Colonic mucosa (tissue), 4 donors: ENCODE measurements around the gene ZNF440. TPM values are rescaled to one million over a fixed set of nuclear protein-coding genes. Genes with fewer than 3 reads are reported as not detected.
"Not testable (repeated sequence)": the region's sequence is repeated elsewhere in the genome, so short reads cannot be mapped to it uniquely, and the experiment has no call there.

Experiments
- DNase-seq: peaks from one replicate; pipeline ENCODE4 v3.0.0-alpha.2; 2020
- H3K27ac ChIP-seq: fragments of 200-600 bp; one replicate; pipeline ENCODE4 v1.8.0; 2021
- H3K27me3 ChIP-seq: fragments of 200-600 bp; one replicate; pipeline ENCODE4 v1.8.0; 2021
- H3K36me3 ChIP-seq: fragments of 200-600 bp; one replicate; pipeline ENCODE4 v1.8.0; 2021
- H3K4me1 ChIP-seq: fragments of 200-600 bp; one replicate; pipeline ENCODE4 v1.8.0; 2021; ENCODE audit warnings: mild to moderate bottlenecking
- H3K4me3 ChIP-seq: fragments of 200-600 bp; one replicate; pipeline ENCODE4 v1.8.0; 2021
- H3K9ac ChIP-seq, 2 donors: one replicate each; pipeline ENCODE4 v1.7.0; 2013; ENCODE audit warnings: control low read depth in 2 of 2, low read depth in 2 of 2, low read length in 2 of 2
- H3K9me3 ChIP-seq: fragments of 200-600 bp; one replicate; pipeline ENCODE4 v1.8.0; 2021
- intact Hi-C: fragments of 100-400 bp; cut with DNase I; formaldehyde crosslinking; loops from one replicate; pipeline ENCODE4 v1.14.1; 2022
- total RNA-seq, 2 donors: library from RNA; stranded (reverse); fragmentation: NEBNext Ultra II Directional in 1 of 2; extraction: Animal tissue kit (Norgen Biotek cat#: 25700) in 1 of 2; gene quantifications; one replicate each; pipeline ENCODE4 v1.2.1, GENCODE V29; 2021
- TF ChIP-seq, protein P1 (sequence below): fragments of 200-600 bp; IDR thresholded peaks from one replicate; pipeline ENCODE4 v1.8.0; 2022; ENCODE audit warnings: antibody characterized with exemption, mild to moderate bottlenecking
- donor health status: healthy.
- donor health status: DM: no; HTN: no; CAD: no.
- donor health status: DM: no; HTN: no; CAD: no.

ZNF440 gene
- total RNA-seq: 10 to 100 TPM; 31.4 to 32.2 TPM

GRCh38 chr19:11814029-11814699, at the start of gene ZNF440:
Gene ZNF440 (plus strand): TSS chr19:11814273. CDS start chr19:11814448, 175 bp downstream.
- Histone ChIP-seq H3K27me3 (no peaks in the 10 kb centered on the region), H3K36me3 (no peaks in the 10 kb centered on the region), H3K9ac (peak within 1 kb of the TSS; percentile 91 to 97), H3K4me3 (peak within 1 kb of the TSS; percentile 92), H3K27ac (peak within 1 kb of the TSS; percentile 97), H3K4me1 (no peaks in the 10 kb centered on the region), H3K9me3 (no peaks in the 10 kb centered on the region)
- peak; percentile 98 for DNase-seq
- TF ChIP-seq, protein P1, sequence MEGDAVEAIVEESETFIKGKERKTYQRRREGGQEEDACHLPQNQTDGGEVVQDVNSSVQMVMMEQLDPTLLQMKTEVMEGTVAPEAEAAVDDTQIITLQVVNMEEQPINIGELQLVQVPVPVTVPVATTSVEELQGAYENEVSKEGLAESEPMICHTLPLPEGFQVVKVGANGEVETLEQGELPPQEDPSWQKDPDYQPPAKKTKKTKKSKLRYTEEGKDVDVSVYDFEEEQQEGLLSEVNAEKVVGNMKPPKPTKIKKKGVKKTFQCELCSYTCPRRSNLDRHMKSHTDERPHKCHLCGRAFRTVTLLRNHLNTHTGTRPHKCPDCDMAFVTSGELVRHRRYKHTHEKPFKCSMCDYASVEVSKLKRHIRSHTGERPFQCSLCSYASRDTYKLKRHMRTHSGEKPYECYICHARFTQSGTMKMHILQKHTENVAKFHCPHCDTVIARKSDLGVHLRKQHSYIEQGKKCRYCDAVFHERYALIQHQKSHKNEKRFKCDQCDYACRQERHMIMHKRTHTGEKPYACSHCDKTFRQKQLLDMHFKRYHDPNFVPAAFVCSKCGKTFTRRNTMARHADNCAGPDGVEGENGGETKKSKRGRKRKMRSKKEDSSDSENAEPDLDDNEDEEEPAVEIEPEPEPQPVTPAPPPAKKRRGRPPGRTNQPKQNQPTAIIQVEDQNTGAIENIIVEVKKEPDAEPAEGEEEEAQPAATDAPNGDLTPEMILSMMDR: no peak
- intact Hi-C loops: no loop called here

DNA sequence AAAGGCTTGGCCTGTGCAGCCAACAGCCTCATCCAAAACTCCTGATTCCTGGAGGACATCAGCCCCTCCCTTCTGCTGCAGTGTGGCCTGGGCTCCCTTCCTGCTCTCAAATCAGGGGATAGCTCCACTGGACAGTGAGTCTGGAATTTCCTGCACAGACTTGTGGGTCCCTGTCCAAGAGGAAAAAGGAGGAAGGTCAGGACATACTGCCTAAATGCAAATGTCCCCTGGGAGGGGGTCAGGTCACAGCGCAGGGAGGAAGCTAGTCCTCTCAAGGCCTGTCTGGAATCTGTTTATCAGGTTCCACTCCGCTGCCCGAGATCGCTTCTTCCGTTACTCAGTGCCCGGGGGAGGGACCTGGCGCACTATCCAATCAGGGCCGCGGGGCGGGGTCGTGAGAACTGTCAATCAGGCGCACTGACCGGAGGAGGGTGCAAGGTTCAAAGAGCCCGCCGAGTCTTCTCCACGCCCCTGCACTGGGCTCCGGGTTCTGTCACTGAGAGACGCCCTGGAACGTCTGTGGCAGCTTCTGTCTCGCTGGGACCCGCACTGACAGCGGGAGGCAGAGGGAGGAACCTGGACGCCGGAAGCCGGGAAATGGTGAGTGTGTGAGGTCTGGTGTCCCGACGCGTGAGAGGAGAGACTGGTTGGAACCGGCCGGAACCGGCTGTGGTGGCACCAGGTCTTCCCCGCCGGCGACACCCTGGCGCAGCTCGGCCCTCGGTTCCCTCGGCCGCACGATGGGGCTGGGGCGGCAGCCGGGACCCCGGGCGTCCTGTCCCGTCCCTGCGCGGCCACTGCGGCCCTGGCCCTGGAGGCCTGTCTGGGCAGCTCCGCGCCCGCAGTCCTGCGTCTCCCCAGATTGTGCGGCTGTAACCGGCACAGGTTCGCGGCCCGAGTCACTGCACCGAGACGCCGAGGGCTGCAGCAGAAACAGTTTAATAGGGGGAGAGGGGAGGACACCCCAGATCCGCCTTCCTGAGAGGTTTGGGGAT, 47.2 kb upstream of the ZNF440 start, which contains the start of gene ZNF441:
ZNF441 (plus strand) TSS at position 404 of the 995 bp plus-strand sequence; CDS start at position 598, 194 bp downstream.
- H3K27ac ChIP-seq: peak within 1 kb of the TSS; percentile 97
- H3K4me1 ChIP-seq: peaks cover 6% of the 10 kb centered on the region
- no peaks in the 10 kb centered on the region for H3K9me3 ChIP-seq
- no peaks in the 10 kb centered on the region for H3K36me3 ChIP-seq
- peak within 1 kb of the TSS; percentile 81 to 92 for H3K9ac ChIP-seq
- peak; percentile 100 for DNase-seq
- peak within 1 kb of the TSS; percentile 85 for H3K4me3 ChIP-seq
- TF ChIP-seq, protein P1: no peak
- no peaks in the 10 kb centered on the region for H3K27me3 ChIP-seq
- intact Hi-C loops: no loop called here

- H3K4me3 ChIP-seq: peak overlapping the region; percentile 85
- intact Hi-C loops: no loop called here
- H3K9me3 ChIP-seq: no peaks in the 10 kb centered on the region
- peak; percentile 73 for DNase-seq
- TF ChIP-seq, protein P1: no peak
- H3K36me3 ChIP-seq: no peaks in the 10 kb centered on the region
- H3K9ac ChIP-seq: peak overlapping the region; percentile 81 to 92
- H3K27ac ChIP-seq: peak overlapping the region; percentile 97
- H3K4me1 ChIP-seq: peaks cover 6% of the 10 kb centered on the region
- H3K27me3 ChIP-seq: no peaks in the 10 kb centered on the region
These were observed 46.4 kb upstream of the ZNF440 start for GRCh38 chr19:11767633-11768133.

- Histone ChIP-seq H3K4me1 (peaks cover 6% of the 10 kb centered on the region), H3K9me3 (no peaks in the 10 kb centered on the region), H3K27ac (no peak overlapping the region), H3K27me3 (no peaks in the 10 kb centered on the region), H3K4me3 (no peak overlapping the region), H3K9ac (no peak overlapping the region), H3K36me3 (no peaks in the 10 kb centered on the region)
- TF ChIP-seq, protein P1: no peak
- intact Hi-C loops: no loop called here
- no peak for DNase-seq
These were observed 44.1 kb upstream of the ZNF440 start for GRCh38 chr19:11769995-11770394.

DNA sequence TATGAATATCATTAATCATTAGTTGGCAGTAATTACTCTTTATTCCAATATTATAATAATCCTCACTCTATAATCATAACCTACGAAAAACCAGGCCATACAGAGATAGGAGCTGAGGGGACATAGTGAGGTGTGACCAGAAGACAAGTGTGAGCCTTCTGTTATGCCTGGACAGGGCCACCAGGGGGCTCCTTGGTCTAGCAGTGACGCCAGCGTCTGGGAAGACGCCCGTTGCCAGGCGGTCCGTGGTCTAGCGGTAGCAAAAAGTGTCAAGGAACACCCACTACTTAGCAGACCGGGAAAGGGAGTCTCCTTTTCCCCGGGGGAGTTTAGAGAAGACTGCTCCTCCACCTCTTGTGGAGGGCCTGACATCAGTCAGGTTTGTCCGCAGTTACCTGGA, 42.6 kb upstream of the ZNF440 start:
- H3K9me3 ChIP-seq: not testable (repeated sequence)

GRCh38 chr19:11776669-11777068, 37.4 kb upstream of the ZNF440 start:
- H3K4me3 ChIP-seq, H3K4me1 ChIP-seq, H3K27ac ChIP-seq, H3K9me3 ChIP-seq, DNase-seq, intact Hi-C loops, H3K9ac ChIP-seq, H3K27me3 ChIP-seq: not testable (repeated sequence)
- H3K36me3 ChIP-seq: peaks cover 13% of the 10 kb centered on the region

More for the DNA sequence above, 42.6 kb upstream of the ZNF440 start:
- H3K4me3 ChIP-seq, intact Hi-C loops, H3K4me1 ChIP-seq, H3K9ac ChIP-seq, H3K27ac ChIP-seq, H3K36me3 ChIP-seq, H3K27me3 ChIP-seq, DNase-seq: not testable (repeated sequence)
